ENCODE measurements around the gene CCDC91. TPM values are rescaled to one million over a fixed set of nuclear protein-coding genes. Genes with fewer than 3 reads are reported as not detected.

The CCDC91 gene
- total RNA-seq, 4 donors from 2014 or later = 7.2 to 37.6 (median 22.7) TPM

GRCh38 chr12:28212182-28212581 is 21.9 kb downstream of the CCDC91 start:
- peaks cover 0 to 5% (median 0%) of the 10 kb centered on the region in 3 donors for H3K9me3 ChIP-seq
- no peak for DNase-seq
- H3K4me1 ChIP-seq = no peaks in the 10 kb centered on the region
- intact Hi-C loops (cut with DNase I) = no loop called here
- no peaks in the 10 kb centered on the region for H3K27me3 ChIP-seq
- 92 to 93% methylated on average over 3 of the region's 3 CpGs for WGBS, 2 donors
- H3K4me3 ChIP-seq = no peak overlapping the region
- peaks cover 0 to 15% (median 0%) of the 10 kb centered on the region in 3 donors for H3K36me3 ChIP-seq
- TF ChIP-seq, protein P1, sequence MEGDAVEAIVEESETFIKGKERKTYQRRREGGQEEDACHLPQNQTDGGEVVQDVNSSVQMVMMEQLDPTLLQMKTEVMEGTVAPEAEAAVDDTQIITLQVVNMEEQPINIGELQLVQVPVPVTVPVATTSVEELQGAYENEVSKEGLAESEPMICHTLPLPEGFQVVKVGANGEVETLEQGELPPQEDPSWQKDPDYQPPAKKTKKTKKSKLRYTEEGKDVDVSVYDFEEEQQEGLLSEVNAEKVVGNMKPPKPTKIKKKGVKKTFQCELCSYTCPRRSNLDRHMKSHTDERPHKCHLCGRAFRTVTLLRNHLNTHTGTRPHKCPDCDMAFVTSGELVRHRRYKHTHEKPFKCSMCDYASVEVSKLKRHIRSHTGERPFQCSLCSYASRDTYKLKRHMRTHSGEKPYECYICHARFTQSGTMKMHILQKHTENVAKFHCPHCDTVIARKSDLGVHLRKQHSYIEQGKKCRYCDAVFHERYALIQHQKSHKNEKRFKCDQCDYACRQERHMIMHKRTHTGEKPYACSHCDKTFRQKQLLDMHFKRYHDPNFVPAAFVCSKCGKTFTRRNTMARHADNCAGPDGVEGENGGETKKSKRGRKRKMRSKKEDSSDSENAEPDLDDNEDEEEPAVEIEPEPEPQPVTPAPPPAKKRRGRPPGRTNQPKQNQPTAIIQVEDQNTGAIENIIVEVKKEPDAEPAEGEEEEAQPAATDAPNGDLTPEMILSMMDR (IDR thresholded peaks at IDR 0.05) = no peak
- TF ChIP-seq POLR2A (IDR thresholded peaks at IDR 0.05) = no peak
- no peak overlapping the region for H3K27ac ChIP-seq

DNA sequence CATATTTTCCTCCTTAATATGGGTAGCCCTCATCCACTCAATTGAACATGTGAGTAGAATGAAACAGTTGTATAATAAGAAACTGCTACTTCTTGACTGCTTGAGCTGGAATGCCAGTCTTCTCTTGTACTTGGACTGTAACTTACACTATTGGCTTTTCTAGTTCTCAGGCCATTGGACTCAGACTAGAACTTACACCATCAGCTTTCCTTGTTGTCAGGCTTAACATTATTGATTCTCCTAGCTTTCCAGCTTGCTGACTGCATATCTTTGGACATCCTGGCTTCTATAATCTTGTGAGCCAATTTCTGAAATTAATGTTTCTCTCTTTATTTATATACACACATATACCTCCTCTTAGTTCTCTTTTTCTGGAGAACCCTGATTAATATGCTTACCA is 24.8 kb downstream of the CCDC91 start:
- H3K27ac ChIP-seq = no peak overlapping the region
- no peaks in the 10 kb centered on the region for H3K27me3 ChIP-seq
- no peak overlapping the region for H3K4me3 ChIP-seq
- intact Hi-C loops (cut with DNase I) = no loop called here
- no peak for TF ChIP-seq POLR2A (IDR thresholded peaks at IDR 0.05)
- TF ChIP-seq, protein P1 (IDR thresholded peaks at IDR 0.05) = no peak
- no peak for DNase-seq
- no peaks in the 10 kb centered on the region for H3K9me3 ChIP-seq
- H3K36me3 ChIP-seq = peaks cover 0 to 7% (median 0%) of the 10 kb centered on the region in 3 donors
- no peaks in the 10 kb centered on the region for H3K4me1 ChIP-seq

GRCh38 chr12:28216016-28216415 is 25.8 kb downstream of the CCDC91 start:
- Histone ChIP-seq H3K4me3 (no peak overlapping the region), H3K27me3 (no peaks in the 10 kb centered on the region), H3K36me3 (peaks cover 0 to 3% (median 0%) of the 10 kb centered on the region in 3 donors), H3K4me1 (no peaks in the 10 kb centered on the region), H3K9me3 (no peaks in the 10 kb centered on the region), H3K27ac (no peak overlapping the region)
- TF ChIP-seq POLR2A (IDR thresholded peaks at IDR 0.05) = no peak
- TF ChIP-seq, protein P1 (IDR thresholded peaks at IDR 0.05) = no peak
- WGBS, 2 donors = 74 to 79% methylated on average over 2 of the region's 2 CpGs
- intact Hi-C loops (cut with DNase I) = no loop called here
- DNase-seq = no peak

GRCh38 chr12:28217805-28218204 is 27.5 kb downstream of the CCDC91 start:
- Histone ChIP-seq H3K4me3 (no peak overlapping the region), H3K9me3 (no peaks in the 10 kb centered on the region), H3K27ac (no peak overlapping the region), H3K36me3 (no peaks in the 10 kb centered on the region), H3K4me1 (no peaks in the 10 kb centered on the region), H3K27me3 (no peaks in the 10 kb centered on the region)
- WGBS, 2 donors = 56 to 81% methylated on average over 2 of the region's 2 CpGs
- intact Hi-C loops (cut with DNase I) = no loop called here
- DNase-seq = no peak
- TF ChIP-seq, protein P1 (IDR thresholded peaks at IDR 0.05) = no peak
- no peak for TF ChIP-seq POLR2A (IDR thresholded peaks at IDR 0.05)

GRCh38 chr12:28218875-28219274 is 28.6 kb downstream of the CCDC91 start:
- intact Hi-C loops (cut with DNase I) = no loop called here
- no peaks in the 10 kb centered on the region for H3K36me3 ChIP-seq
- TF ChIP-seq, protein P1 (IDR thresholded peaks at IDR 0.05) = no peak
- no peak for TF ChIP-seq POLR2A (IDR thresholded peaks at IDR 0.05)
- H3K4me1 ChIP-seq = no peaks in the 10 kb centered on the region
- DNase-seq = no peak
- H3K27me3 ChIP-seq = no peaks in the 10 kb centered on the region
- WGBS, 2 donors = 83 to 97% methylated on average over 1 of the region's 1 CpG
- H3K9me3 ChIP-seq = no peaks in the 10 kb centered on the region
- no peak overlapping the region for H3K27ac ChIP-seq
- H3K4me3 ChIP-seq = no peak overlapping the region
